HG03442 (cell line): ENCODE results near the gene IPO13.
A peak's percentile ranks its signal among the peaks of the same experiment; 100 is the strongest.

Experiments
- ATAC-seq: cut with Tn5 transposase; IDR thresholded peaks from one replicate; pipeline ENCODE4 v1.9.1; 2021; ENCODE audit warnings: mild to moderate bottlenecking, moderate library complexity; ENCODE audit not compliant: unreplicated experiment

IPO13 gene

DNA sequence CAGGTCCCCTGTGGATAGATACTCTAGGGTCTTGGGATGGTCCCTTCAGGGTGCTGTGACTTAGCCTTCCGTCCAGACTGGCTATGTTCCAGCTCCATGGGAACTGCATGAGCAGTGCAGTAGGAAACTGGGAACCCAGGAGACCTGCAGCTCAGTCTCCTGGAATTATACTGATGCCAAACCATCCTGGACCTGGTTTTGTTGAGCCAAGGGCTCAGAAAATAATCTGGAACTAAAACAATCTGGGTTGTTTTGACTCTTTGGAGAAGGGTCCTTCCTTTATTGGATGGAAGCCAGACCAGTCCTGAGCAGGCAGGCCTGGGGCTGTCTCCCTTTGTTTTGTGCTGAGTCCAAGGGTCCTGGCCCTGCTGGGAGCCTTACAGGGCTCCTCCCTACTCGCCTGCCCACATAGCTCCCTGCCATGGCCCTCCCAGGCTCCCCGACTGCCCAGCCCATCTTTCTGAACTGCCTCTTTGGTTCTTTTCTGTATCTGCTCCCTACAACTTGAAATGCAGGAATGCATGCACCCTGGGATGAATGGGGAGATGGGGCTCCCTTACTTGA lies 1.2 kb downstream of the IPO13 start:
- no peak for ATAC-seq

DNA sequence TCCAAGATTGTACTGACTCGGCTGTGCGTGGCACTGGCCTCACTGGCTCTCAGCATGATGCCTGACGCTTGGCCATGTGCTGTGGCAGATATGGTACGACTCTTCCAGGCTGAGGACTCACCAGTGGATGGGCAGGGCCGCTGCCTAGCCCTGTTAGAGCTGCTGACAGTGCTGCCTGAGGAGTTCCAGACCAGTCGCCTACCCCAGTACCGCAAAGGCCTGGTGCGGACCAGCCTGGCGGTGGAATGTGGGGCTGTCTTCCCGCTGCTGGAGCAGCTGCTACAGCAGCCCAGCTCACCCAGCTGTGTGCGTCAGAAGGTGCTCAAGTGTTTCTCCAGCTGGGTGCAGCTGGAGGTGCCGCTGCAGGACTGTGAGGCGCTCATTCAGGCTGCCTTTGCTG lies 2.9 kb downstream of the IPO13 start:
- no peak for ATAC-seq

DNA sequence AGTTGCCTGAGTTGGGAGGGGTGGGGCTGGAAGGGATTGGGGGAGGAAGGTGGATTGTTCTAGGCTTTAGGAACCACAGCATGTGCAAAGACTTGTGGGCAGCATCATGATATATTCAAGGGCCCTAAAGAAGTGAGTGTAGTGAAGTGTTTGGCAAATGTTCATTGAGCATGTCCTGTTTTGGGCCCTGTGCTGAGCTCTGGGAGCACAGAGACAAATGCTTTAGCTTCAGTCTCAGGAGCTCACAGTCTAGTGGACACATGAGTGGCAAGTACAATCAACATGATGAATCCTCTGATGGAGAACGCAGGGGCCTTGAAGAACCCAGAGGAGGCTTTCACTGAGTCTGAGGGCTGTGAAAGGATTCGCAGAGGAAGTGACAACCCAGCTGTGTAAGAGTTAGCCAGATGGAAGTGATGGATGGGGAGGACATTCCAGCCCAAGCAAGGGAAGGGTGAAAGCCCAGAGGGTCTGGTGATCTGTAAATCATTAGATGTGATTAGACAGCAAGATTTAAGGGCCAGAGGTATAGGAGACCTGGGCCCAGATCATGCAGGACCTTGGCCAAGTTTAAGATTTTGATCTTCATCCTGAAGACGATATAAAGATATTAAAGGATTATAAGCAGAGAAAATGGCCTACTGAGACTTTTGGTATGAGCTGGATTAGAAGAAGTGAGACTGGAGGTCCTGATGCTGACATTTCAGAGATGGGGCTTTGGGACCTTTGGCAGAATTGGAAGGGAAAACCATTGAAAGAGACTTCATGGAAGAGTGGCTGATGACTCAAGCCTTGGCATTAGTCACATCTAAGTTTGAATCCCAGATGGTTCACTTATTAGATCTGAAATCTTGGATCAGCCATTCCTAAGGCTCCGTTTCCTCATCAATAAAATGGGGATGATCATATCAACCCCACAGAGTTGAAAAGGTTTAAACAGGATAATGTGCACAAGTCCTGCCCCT lies 4.6 kb downstream of the IPO13 start:
- ATAC-seq: no peak

DNA sequence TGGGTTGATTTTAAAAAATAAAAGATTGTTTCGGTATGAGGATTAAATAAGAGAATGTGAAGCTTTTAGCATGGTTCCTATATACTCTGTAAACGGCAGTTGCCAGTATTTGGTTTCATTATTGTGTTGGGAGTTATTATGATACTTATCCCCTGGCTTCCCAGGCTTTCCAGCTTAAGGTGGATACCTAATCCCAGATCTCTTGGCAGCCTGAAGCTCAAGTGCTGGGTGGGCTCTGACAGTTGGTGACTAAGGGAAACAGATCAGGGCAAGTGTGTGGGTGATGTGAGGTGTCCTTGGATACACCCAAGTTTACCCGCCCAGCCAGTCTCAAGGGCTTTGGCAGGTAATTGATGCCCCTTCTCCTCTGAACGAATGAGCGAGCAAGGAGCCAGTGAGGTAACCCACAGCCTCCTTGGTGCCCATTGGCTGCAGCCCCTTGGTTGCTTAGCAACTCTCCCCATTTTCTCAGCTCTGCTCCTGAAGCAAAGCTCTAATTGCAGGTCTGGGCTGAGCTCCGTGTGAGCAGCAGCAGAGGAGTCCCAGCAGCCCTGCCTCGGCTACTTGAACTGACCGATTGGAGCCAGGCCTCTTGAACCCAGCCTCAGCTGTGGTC lies 6.1 kb downstream of the IPO13 start:
- ATAC-seq: no peak

DNA sequence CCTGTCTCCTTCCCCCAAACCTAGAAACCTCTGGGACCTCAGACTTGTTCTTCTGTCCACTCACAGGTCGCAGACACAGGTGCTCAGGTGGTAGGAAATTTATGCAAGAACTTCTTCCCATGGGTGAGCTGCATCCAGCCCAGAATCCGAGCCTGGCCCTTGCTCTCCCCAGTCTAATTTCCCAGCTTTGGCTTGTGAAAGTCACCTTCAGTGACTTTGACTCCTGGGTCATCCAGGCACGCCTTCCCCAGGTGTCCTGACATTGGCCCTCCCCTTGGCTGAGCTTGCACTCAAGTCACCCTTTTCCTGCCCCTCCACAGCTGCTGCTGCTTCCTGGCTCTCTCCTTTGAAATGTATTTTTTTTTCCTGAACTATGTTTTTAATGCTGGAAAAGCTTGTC lies 6.6 kb downstream of the IPO13 start:
- no peak for ATAC-seq

DNA sequence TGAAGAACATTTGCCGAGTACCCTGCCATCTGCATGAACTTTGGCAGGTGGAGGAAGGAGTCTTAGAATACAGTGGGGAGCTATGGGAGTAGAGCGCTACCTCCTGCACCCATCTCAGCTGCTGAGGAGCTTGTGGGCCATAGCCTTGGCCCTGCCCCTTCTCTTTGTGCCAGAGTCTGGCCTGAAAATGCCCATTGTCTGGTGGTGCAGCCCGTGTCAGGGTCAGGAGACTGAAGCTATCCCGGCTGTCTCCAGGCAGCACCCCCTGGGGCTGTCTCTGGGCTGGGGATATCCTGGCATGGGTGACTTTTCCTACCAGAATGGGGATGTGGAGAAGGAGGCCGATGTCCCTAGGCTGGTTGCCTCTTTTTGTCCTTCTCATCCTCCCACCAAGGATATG lies 7.3 kb downstream of the IPO13 start:
- no peak for ATAC-seq

DNA sequence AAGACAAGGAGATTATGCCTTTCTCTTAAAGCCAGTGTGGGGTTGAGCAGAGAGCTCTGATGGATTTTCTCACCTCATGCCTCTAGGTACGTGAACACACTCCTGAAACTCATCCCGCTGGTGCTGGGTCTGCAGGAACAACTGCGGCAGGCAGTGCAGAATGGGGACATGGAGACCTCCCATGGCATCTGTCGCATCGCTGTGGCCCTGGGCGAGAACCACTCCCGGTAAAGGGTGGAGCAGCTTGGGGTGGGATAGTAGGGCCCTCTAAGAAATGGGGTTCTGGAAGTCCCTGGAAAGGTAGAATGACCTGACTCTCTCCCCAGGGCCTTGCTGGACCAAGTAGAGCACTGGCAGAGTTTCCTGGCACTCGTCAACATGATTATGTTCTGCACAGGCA lies 9.5 kb downstream of the IPO13 start:
- ATAC-seq: no peak

DNA sequence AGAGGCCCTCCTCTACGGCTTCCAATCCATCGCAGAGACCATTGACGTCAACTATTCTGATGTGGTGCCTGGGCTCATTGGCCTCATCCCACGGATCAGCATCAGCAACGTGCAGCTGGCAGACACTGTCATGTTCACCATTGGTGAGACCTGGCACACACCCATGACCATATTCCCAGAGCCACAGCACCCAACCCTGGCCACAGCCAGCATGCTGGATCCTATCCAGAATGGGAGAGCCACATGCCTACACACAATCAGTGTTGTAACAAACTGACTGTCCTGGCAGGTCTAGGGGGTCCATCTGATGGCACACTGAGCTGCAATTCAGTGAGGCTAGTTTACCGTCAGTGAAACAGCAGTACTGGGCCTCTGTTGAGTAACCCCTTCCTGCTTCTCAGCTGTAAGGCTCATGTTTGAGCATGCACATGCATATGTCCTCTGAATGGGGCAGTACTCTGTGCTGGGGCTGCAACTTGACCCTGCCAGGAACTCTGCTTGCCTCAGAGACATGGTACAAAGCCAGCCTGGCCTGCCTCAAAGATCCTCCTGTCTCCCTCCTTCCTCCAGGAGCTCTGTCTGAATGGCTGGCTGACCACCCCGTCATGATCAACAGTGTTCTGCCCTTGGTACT lies 10.8 kb downstream of the IPO13 start:
- no peak for ATAC-seq

DNA sequence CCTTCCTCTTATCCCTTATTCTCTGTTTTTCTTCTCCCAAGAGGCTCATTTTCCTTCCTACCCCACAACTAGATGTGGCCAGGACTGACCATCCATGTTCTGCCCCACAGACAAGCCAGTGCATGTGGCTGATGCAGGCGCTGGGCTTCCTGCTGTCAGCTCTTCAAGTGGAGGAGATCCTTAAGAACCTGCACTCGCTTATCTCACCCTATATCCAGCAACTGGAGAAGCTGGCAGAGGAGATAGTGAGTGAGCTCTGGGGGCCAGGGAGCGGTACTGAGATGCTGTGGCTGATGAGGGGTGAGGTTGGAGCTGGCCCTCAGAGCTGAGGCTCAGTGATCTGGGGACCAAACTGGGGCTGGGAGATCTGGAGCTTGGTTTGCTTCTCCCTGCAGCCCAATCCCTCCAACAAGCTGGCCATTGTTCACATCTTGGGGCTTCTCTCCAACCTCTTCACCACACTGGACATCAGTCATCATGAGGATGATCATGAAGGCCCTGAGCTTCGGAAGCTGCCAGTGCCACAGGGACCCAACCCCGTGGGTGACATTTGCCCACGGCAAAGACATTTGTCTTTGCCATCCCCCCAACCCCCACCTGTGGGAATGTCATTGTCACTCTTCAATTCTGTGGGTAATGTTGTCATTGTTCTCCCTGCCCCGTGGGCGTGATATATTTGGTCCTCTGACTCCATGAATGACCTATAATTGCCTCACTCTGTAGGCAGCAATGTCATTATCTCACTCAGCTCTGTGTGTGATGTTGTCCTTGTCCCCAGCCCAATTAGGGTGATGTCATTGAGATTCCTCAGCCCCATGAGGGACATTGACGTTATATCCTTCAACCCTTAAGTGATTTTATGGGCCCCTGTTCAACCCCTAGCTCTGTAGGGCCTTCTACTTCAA lies 11.9 kb downstream of the IPO13 start:
- ATAC-seq: no peak

DNA sequence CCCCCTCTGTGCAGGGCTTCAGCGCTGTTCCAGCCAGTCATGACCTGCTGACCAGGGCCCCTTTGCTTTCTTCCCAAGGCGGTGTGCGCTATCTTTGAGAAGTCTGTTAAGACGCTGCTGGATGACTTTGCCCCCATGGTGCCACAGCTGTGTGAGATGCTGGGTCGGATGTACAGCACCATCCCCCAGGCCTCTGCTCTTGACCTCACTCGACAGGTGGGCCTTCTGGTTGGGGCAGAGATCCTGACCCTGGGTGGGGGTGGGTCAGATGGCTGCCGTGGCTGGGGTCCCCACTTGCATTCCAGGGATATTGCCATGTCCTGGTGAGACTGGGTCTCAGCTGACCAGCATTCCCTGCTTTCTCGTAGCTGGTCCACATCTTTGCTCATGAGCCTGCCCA lies 14.0 kb downstream of the IPO13 start:
- ATAC-seq: no peak

DNA sequence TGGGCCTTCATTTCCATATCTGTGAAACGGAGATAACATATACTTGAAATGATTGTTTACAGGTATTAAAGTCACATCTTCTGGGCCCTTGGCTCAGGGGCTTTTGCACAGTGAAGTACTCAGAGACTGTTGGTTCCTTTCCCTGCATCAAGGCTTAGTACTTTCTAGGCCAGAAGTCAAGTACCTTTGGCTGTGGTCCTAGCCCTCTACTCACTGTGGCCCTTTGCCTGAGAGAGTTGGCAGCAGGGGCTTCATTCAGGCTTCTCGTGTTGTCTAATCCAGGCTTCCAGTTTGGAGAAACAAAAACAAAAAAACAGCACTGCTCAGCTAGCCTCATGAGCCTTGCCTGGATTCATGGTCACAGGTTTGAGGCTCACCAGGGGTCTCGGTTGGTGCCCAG lies 14.9 kb downstream of the IPO13 start:
- no peak for ATAC-seq

DNA sequence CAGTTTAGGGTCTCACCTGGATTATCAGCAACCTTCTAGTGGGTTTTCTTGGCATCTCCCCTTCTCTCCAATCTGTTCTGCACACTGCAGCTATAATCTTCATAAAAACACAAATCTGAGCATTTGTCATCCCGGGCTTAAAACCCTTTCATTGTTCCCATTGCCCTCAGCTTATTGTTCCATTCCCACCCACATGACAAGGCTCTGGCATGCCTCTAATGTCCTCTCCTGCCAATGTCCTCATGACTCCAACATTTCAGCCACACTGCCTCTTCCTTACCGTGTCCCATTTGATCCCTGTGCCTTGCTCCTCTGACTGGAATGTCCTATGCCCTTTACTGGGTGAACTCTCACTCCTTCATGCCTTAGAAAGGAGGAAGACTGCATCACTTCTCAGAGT lies 15.6 kb downstream of the IPO13 start:
- ATAC-seq: no peak

DNA sequence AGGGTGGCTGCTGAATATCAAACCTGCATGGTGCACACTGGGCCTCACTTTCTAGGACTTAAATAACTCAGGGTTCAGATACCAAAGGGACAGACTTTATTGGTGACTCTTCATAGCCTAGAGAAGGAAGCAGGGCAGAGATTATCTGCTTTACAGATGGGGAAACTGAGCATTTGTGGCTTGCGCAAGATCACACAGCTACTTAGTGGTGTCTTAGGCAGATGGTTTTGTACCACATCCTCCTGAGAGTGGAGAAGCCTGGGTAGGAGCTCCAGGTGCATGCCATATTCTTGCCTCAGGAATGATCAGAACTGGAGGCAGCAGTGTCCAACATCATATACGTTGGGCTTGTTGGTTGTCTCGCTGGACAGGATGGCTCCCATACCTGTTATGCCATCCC lies 16.3 kb downstream of the IPO13 start:
- no peak for ATAC-seq

DNA sequence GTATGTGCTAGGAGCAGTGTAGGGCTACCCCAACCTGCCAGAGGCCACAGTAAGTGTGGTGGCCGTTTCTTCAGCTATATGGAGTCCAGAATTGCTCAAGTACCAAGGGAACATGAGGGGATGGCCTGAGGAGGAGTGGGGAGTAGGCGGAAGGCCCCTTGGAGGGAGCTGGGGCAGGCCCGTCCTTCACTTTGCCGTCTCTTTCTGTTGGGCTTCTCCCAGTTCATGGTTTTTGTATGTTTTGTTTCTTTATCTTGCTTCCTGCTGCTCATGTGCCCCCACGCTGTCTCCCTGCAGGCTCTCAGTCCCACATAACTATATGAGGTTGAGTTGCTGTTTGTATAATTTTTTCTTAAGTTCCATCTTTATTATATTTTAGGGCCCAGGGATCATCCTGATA lies 17.1 kb downstream of the IPO13 start:
- ATAC-seq: no peak

DNA sequence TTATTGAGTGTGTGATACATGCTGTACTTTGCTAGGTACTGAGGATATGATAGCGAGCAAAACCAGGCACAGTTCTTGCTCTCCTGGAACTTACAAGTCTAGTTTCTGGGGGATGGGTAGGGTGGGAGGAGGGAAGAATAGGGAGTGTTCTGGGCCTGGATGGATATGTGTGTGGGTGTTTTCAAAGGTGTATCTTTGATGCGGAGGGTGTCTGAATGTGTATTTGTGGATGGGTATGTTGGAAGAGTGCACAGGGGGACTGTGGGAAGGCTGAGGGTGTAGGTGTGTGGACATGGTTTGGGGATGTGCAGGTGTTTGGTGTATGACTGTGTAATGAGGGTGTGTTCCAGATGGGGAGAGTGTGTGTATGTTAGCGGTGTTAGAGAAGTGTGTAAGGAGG lies 18.6 kb downstream of the IPO13 start:
- ATAC-seq: no peak

DNA sequence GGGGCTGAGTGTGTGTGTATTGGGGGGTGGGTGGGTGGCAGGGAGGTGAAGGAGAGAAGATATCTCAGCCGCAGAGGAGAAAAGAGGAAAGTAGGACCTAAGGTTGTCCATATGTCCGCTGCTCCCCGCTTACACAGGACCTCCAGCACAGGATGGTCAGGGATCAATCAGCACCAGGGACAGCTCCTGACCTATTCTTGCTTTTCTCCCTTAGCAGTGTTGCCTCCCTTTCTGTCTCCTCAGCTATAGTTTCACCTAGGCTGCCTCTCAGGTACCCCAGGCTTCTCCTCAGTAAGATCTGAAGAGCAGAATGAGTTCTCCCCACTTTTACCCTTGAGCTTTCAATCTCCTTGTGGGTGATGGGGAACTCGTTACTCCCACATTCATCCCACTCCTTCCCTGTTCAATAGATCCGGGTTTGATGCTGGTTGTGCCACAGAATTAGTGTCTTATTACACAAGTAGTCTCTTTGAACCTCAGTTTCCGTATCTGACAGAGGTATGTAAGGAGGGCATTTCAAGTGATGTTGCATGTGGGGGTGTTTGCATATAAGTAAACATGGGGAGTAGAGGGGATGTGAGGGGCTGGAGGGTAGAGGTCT lies 21.7 kb downstream of the IPO13 start:
- ATAC-seq: no peak

DNA sequence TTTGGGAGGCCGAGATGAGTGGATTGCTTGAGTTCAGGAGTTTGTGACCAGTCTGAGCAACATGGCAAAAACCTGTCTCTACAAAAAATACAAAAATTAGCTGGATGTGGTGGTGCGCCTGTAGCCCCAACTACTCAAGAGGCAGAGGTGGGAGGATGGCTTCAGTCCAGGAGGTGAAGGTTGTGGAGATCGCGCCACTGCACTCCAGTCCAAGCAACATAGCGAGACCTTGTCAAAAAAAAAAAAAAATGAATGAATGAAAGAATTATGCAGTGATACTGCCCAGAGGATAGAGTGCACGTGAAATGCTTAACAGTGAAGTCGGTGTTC lies 22.6 kb downstream of the IPO13 start:
- no peak for ATAC-seq

DNA sequence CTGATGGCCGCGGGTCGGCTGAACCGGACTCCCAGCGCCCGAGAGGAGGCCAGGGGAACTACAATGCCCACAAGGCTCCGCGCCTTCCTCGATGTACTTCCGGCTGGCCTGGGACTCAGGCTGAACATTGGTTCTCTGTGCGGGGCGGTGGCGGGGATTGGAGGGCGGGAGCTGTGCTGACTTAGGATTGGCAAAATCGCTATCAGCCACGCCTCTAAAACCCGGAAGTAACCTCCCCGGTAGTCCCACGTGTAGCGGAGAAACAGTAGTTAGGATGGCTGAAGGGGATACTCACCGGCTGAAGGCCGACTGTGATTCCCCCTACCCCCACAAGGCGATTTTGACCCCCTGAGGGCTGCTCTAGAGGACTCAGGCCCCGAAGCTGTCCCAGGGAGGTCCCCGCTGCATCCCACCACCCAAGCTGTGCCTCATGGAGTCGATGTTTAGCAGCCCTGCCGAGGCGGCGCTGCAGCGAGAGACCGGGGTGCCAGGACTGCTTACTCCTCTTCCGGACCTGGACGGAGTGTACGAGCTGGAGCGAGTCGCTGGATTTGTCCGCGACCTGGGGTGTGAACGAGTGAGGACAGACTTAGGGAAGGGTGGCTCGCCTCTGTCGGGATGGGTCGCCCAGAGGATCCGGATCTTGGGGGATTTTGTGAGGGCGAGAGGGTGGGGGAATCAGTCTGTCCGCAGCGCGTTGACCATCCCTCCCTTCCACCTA lies 23.2 kb downstream of the IPO13 start, which contains the start of gene DPH2:
Gene DPH2, plus strand, starts transcription at position 265 of the 721 bp plus-strand sequence. Its CDS starts 166 bp downstream, at position 431.
- peak; percentile 76 for ATAC-seq

DNA sequence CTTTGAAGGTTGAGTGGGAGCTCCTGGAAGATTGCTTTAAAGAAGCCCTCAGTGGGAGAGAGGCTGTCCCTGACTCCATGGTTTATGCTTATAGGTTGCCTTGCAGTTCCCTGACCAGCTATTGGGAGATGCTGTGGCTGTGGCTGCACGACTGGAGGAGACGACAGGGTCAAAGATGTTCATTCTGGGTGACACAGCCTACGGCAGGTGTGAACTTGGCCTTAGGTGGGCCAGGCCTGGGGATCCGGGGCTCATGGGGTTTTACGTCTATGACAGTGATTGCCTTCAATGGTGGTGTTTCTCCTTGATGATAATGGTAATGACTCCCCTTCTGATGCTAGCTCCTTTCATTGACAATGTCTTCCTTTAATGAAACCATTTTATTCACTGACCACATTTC lies 23.8 kb downstream of the IPO13 start:
- no peak for ATAC-seq

DNA sequence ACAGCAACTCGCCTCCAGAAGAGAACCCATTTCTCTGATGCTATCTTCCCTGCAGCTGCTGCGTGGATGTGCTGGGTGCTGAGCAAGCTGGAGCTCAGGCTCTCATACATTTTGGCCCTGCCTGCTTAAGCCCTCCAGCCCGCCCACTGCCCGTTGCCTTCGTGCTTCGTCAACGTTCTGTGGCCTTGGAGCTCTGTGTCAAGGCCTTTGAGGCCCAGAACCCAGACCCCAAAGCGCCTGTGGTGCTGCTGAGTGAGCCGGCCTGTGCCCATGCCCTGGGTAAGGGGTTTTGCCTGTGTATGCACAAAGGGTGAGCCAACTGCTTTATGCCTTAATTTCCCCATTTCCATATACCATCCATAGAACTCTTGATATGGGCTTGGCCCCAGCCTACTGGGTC lies 24.2 kb downstream of the IPO13 start:
- no peak for ATAC-seq
